ENCODE measurements around the gene STX16. TPM values are rescaled to one million over a fixed set of nuclear protein-coding genes. Genes with fewer than 3 reads are reported as not detected.

Gene STX16
- total and polyA plus RNA-seq, 9 of the 15 experiments (the other 6 are each of a cell fraction or from before 2014, with no cell fraction given): 4.4 to 43.5 (median 14.7) TPM

DNA sequence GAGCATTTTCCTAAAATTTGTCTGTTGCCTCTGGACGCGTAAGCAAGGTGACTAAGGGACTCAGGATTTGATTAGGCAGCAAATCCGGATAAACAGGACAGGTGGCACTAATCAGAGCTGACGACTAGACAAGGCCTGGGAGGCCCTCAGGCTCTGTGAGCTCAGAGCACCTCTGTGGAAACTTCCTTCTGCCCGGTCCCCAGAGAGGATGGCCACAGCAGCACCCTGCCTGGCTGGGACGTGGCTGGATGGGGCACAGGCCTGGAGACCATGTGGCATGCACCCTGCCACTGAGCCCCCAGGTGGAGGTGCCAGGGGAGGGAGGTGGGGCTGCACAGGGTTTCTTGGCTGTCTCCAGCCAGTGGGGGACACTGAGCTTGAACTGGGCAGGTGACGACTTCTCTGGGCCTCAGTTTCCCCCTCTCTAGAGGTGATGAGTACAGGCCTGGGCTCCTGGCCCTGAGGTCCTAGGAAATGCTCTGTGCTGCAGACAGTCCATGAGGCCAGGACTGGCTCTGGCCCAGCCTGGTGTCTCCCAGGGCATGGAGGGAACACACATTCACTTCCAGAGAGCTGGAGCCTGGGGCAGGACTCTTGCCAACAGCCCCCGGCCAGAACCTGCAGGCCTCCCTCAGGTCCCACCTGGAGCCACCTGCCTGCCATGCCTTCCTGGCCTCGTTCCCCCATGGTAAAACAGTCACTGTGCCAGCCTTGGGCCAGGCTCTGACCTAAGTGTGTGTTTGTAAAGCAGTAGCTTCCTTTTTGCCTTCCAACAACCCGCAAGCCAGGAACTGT is 39.6 kb upstream of the STX16 start:
- no TSS peak for BruUV-seq (replicated peaks)
- intact Hi-C loops (cut with micrococcal nuclease): no loop called here
- Histone ChIP-seq H3K27ac (ENCODE audit: extremely low read depth, low read depth, low read length) (no peak overlapping the region), H3K79me2 (ENCODE audit: control insufficient read depth, insufficient read depth, low read length) (no peaks in the 10 kb centered on the region), H3K27me3 (ENCODE audit: control insufficient read depth in 2 of 2, insufficient read depth in 2 of 2, low read length in 2 of 2) (peaks cover 24 to 73% of the 10 kb centered on the region in 2 experiments), H3K9me1 (ENCODE audit: control insufficient read depth, insufficient read depth, low read length) (no peaks in the 10 kb centered on the region), H3K4me2 (ENCODE audit: insufficient read depth, low read length) (no peak overlapping the region), H3K36me3 (ENCODE audit: control insufficient read depth, insufficient read depth, low read length) (no peaks in the 10 kb centered on the region), H3K9ac (ENCODE audit: insufficient read depth in 1 of 2, low read depth in 2 of 2, low read length in 2 of 2) (no peak overlapping the region), H2AFZ (ENCODE audit: low read depth, low read length) (no peak overlapping the region), H3K9me3 (replicated peaks; ENCODE audit: control insufficient read depth, insufficient read depth, low read depth, low read length) (no peaks in the 10 kb centered on the region), H4K20me1 (replicated peaks; ENCODE audit: control insufficient read depth, insufficient read depth, low read length) (no peaks in the 10 kb centered on the region; the same call in none of the 2 replicates), H3K4me1 (replicated peaks in 1 of 2; ENCODE audit: control insufficient read depth in 2 of 2, insufficient read depth in 2 of 2, low read length in 2 of 2) (peaks cover 0 to 8% of the 10 kb centered on the region in 2 experiments; a peak in 1 of 5 replicates), H3K4me3 (no peak overlapping the region)
- WGBS (ENCODE audit: insufficient coverage, low coverage, missing lambda C conversion rate): 20% methylated on average over 9 of the region's 10 CpGs
- in situ Hi-C loops (cut with MboI): no loop called here
- DNase-seq (ENCODE audit: extremely low read depth in 1 of 4, low spot score in 3 of 4) (no peak), ATAC-seq (no peak), FAIRE-seq (no peak)
- TF ChIP-seq HBP1 (CRISPR knock-in tag; IDR thresholded peaks at IDR 0.05): no peak
- no peak for TF ChIP-seq DLX4 (CRISPR knock-in tag; IDR thresholded peaks at IDR 0.05)
- TF ChIP-seq CREB1 (IDR thresholded peaks at IDR 0.05): no peak
- no peak for TF ChIP-seq CREB1 (CRISPR knock-in tag; IDR thresholded peaks at IDR 0.05)
- TF ChIP-seq NR2F6 (CRISPR knock-in tag; IDR thresholded peaks at IDR 0.05): no peak
- no peak for TF ChIP-seq DACH1 (IDR thresholded peaks at IDR 0.05; ENCODE audit: partially characterized antibody)
- TF ChIP-seq HDAC3 (IDR thresholded peaks at IDR 0.05; ENCODE audit: borderline replicate concordance, partially characterized antibody): no peak
- no peak for TF ChIP-seq POLR3G (IDR thresholded peaks at IDR 0.05; ENCODE audit: extremely low read depth, insufficient read length, insufficient replicate concordance)
- no peak for TF ChIP-seq SETDB1 (IDR thresholded peaks at IDR 0.05; ENCODE audit: low read length)
- TF ChIP-seq HNRNPH1 (optimal IDR thresholded peaks at IDR 0.05; ENCODE audit: low read depth, low read length): no peak
- TF ChIP-seq FOSL1 (tag; conservative IDR thresholded peaks at IDR 0.05): no peak
- TF ChIP-seq, protein P1, sequence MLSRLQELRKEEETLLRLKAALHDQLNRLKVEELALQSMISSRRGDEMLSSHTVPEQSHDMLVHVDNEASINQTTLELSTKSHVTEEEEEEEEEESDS (CRISPR knock-in tag; IDR thresholded peaks at IDR 0.05): no peak
- TF ChIP-seq BMI1 (IDR thresholded peaks at IDR 0.05; ENCODE audit: low read length): no peak
- TF ChIP-seq RBBP5 (IDR thresholded peaks at IDR 0.05; ENCODE audit: borderline replicate concordance, insufficient read depth, low read length, poor library complexity, severe bottlenecking): no peak
- CTCF ChIA-PET (ENCODE audit: low intra/inter-chr PET ratio): interaction anchor here (0.8 kb wide), 1 partner anchor 13 kb away, joined by 3 read pairs; no protein-coding TSS in a partner anchor
- POLR2A ChIA-PET: interaction anchor here (0.9 kb wide), 1 partner anchor 10 kb away, joined by 3 read pairs; no protein-coding TSS in a partner anchor
